HG02970 (cell line): Measurements from ENCODE around the gene HEPH.
"Not testable (repeated sequence)": the region's sequence is repeated elsewhere in the genome, so short reads cannot be mapped to it uniquely, and the experiment has no call there.

Experiments used
- ATAC-seq: cut with Tn5 transposase; IDR thresholded peaks from one replicate; pipeline ENCODE4 v1.9.1; 2021; ENCODE audit warnings: mild to moderate bottlenecking, moderate library complexity, moderate number of reproducible peaks; ENCODE audit not compliant: unreplicated experiment, low FRiP score

Gene HEPH

DNA sequence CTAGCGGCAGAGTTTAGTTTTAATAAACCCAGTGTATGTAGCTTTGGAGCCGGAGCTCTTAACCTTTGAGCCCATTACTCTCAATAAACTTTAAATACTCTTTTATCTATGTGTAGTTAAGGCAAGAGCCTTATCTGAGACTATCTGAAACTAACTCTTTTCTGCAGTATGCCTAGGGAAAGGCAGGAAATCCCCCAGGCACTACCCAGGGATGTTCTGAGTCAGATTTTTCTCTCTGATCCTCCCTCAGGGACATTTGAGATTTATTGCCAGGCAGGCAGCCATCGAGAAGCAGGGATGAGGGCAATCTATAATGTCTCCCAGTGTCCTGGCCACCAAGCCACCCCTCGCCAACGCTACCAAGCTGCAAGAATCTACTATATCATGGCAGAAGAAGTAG is 39.1 kb downstream of the HEPH start:
- ATAC-seq = no peak

DNA sequence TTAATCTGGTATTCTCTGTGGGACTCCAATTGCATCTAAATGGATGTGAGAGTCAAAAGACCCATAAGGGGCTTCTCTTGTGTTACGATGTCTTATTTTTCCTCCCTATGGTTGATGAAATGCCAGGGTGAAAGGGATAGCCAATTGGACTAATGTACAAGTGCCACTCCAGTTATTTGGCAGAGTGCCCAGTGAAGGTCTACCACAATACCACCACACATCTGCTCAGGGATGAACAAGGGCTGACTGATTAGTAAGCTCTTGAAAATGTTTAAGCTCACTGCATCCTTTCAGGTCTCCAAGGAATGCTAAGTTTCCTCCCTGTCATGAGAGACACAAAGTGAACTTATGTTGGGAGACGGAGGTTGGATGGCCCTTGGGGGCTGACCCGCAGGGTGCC is 57.8 kb downstream of the HEPH start:
- ATAC-seq = no peak

DNA sequence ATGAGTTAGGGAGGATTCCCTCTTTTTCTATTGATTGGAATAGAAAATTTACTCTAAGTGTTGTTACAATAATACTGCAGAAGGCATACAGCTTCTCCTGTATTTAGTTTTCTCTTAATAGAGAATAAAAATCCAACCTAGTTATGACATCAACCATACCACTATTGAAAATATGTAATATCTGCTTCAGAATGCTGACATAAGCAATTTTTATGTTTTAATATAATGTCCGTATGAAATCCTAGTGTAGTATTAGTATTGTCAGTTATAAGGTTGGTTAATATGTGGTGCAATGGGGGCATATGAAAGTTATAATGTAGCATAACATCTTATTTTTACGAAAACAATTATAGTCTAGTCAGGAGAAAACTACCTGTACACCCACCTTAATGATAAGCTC is 68.2 kb downstream of the HEPH start:
- no peak for ATAC-seq

DNA sequence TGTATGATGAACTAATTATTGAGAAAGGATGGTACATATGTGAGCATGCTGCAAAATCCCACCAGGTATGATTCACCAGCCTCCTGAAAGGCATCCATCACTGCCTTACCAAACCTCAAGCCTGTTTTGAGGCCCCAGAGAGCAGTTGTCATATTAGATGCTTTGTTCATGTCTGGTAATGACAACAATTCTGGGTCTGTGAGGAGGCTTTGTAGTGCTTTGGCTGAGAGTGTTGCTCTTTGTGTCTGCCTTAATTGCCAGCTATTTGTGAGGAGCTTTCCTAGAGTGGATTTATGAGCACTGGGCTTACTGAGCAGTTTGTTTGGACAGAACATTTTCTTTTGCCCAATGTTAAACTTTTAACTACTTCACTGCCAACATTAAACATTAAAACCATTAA is 69.2 kb downstream of the HEPH start:
- ATAC-seq = no peak

DNA sequence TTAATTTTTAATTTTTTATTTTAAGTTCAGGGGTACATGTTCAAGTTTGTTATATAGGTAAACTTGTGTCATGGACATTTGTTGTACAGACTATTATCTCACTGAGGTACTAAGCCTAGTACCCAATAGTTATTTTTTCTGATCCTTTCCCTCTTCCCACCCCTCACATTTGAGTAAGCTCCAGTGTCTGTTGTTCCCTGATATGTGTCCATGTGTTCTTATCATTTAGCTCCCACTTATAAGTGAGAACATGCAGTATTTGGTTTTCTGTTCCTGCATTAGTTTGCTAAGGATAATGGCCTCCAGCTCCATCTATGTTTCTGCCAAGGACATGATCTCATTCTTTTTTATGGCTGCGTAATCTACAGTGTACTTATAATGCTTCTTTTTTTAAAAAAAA is 69.9 kb downstream of the HEPH start:
- ATAC-seq = not testable (repeated sequence)

DNA sequence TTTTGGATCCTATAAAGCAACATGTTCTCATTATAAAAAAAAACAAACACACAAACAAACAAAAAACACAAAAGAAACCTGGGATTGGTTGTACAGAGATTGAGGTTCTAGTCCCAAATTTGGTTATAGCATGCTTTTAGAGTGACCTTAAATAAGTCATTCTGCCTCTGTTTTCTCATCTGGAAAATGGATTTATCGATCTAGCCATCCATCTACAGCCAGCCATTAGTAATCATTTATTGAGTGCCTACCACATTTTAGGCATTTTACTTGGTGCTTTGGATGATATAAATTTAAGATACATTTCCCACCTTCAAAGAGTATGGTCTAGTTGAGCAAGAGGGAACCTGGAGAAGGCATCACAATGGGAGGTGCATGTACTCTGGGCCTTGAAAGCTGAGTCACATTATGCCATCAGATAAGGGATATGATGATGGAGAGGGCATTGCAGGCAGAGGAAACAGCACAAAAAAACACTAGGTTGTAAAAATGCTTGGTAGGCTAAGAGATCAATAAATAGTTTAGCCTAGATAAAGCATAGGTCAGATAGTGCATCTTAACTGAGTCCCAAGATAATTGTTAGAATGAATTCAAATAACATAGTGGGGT is 91.4 kb downstream of the HEPH start:
- no peak for ATAC-seq

DNA sequence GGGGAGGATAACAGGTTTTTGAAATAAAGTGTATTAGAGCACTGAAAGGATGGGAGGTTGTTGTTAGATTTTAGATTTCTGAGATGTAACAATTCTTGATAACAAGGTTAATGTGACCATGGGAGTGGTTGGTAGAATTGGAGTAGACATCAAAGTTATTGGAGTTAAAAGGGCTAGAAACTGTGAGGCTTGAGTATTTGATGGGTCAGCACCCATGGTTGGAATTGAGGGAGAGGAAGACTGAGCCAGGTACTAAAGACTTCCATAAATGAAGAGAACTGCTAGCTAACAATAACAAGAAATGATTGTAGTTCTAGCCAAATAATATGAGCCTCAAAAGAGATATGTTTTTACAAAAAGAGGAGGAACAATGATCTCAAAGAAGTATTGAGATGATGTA is 98.8 kb downstream of the HEPH start:
- ATAC-seq = no peak
